ENCODE data around the gene MKI67.

The MKI67 gene

GRCh38 chr10:128084364-128084763 lies 41.9 kb downstream of the MKI67 start:
- DNase-seq = peak in 1 of 58 donors; percentile 5

GRCh38 chr10:128083191-128083895 lies 42.9 kb downstream of the MKI67 start:
- DNase-seq = no peak

DNA sequence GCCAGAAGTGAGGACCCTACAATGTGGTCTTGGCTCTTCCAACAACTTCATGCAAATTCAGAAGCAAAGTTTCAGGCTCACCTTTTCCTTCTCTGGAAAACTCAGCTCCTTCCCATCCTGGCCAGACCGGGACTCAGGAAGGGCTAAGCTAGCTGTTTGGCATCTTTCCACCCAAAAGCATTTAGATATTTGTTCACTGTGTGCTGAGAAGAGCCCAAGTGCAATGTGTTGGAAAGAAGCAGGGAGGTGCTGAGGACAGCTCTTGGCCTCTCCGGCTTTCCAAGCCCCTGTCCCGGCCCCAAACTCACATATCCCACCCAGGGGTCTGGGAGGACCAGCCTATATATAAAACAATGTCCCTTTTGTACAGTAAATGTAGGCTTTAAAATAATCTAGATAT lies 44.5 kb downstream of the MKI67 start:
- DNase-seq = no peak

- no peak for DNase-seq
Measured at GRCh38 chr10:128081222-128081621, 45.0 kb downstream of the MKI67 start.

- no peak for DNase-seq
Measured at GRCh38 chr10:128080641-128081040, 45.6 kb downstream of the MKI67 start.

DNA sequence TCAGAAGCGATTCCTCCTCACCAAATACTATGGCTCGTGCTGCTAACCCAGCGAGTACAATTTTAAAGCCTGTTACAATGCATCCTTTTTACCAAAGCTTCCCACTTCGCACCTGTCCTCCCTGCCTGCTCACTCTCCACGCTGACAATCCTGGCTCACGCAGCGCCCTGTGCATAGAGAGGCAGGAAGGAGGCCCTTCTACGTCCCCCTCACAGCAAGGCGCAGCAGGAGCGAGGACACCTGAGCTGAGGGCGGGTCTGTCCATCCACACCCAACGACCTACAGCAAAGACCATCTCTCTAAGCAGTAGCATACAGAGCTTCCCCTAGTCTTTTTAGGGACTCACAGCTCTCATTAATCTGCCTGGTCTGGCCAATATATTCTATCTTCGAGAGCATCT lies 46.0 kb downstream of the MKI67 start:
- no peak for DNase-seq

- DNase-seq = peak in 8 of 58 donors; percentile 5 to 41 (median 22)
Measured at GRCh38 chr10:128078136-128078969, 47.9 kb downstream of the MKI67 start.

GRCh38 chr10:128077155-128077875 lies 48.9 kb downstream of the MKI67 start:
- DNase-seq = no peak

- no peak for DNase-seq
Measured at GRCh38 chr10:128074589-128074988, 51.6 kb downstream of the MKI67 start.

DNA sequence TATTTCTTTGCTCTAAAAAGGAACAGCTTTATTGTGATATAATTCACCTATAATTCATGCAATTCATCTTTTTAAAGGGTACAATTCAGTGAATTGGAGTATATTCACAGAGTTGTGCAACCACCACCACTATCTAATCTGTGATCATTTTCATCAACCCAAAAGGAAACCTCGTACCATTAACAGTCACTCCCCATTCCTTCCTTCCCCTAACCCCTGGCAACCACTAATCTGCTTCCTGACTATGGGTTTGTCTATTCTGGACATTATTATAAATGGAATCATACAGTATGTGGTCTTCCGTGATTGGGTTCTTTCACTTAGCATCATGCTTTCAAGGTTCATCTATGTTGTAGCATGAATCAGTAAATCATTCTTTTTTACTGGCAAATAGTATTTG lies 52.3 kb downstream of the MKI67 start:
- DNase-seq = no peak

DNA sequence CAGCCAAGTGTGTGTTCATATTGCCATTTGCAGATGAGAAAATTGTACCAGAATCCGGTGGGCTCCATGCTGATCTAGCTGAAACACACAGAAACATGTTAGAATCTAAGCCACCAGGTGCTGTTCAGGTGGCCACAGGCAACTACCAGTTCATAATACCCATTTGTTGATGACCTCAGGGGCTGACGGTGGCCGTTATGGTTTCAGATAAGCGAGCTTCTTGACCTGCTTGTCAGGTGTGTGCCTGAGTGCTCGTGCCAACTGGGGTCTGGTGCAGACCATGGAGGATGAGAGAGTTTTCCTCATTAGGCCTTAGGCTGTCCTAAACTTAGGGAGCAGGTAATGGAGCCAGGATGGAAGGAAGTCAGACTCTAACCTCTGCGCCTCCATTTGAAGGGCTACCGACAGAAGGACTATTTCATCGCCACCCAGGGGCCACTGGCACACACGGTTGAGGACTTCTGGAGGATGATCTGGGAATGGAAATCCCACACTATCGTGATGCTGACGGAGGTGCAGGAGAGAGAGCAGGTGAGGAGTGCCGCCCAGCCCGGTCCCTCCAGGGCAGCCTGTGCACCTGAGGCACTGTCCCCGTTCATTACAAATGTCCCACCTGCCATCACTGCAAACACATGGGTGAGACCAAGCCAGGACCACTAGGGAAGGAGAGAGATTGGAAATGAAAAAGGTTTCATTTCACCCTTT lies 53.1 kb downstream of the MKI67 start:
- DNase-seq = no peak

DNA sequence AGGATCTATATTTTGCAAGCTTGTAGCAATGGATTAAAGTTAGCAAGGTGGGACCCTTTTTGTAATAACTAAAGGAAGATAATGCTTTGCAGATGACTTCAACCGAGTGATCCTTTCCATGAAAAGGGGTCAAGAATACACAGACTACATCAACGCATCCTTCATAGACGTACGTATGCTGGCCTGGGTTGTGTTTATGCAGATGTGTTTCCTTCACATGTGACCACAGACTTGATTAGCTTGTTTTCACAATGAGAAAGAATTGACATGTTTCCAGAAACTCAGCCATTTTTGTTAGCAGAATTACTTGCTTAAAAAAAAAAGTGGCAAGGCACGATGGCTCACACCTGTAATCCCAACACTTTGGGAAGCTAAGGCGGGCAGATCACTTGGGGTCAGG lies 54.2 kb downstream of the MKI67 start:
- DNase-seq = no peak

GRCh38 chr10:128071417-128071782 lies 54.8 kb downstream of the MKI67 start:
- DNase-seq = no peak

- no peak for DNase-seq
Measured at GRCh38 chr10:128070721-128071416, 55.4 kb downstream of the MKI67 start.

DNA sequence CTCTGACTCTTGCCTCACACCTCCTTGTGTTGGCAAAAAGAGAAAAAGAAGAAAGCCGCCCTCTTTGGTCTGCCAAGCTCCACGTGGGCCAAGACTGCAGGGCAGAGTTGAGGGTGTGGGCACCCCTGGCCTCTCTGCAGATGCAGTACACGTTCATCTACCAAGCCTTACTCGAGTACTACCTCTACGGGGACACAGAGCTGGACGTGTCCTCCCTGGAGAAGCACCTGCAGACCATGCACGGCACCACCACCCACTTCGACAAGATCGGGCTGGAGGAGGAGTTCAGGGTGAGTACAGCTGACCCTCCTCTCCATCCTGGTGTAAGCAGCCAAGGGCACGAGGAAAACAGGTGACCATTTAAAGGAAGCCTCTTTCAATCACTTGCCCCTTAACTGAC lies 56.1 kb downstream of the MKI67 start:
- no peak for DNase-seq

DNA sequence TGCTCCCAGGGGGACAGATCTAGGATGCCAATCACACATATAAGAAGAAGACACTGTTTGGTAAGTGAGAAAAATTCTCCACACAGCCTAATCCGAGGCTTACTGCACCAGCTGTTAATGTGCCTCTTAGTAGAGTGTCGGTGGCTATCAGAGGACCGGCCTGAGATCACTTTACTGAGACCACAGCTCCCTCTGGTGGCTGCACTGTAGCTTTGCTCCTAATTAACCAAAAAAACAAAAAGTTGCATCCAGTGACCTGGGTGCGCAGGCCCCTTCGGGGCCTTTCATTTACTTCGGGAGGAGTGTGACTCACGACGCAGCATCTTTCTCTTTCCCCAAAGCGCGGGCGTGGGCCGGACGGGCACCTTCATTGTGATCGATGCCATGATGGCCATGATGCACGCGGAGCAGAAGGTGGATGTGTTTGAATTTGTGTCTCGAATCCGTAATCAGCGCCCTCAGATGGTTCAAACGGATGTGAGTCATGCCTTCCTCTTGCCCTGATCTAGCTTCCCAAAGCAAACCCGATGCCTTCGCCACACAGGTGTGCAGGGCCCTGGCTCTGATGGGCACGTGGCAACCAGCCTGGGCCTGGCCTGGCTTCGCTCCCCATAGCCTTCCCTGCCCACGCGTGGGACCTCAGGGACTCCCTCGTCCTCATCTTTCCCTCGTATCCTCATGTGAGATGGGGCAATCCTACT lies 56.7 kb downstream of the MKI67 start:
- peak in 52 of 58 donors; percentile 13 to 85 (median 53) for DNase-seq

DNA sequence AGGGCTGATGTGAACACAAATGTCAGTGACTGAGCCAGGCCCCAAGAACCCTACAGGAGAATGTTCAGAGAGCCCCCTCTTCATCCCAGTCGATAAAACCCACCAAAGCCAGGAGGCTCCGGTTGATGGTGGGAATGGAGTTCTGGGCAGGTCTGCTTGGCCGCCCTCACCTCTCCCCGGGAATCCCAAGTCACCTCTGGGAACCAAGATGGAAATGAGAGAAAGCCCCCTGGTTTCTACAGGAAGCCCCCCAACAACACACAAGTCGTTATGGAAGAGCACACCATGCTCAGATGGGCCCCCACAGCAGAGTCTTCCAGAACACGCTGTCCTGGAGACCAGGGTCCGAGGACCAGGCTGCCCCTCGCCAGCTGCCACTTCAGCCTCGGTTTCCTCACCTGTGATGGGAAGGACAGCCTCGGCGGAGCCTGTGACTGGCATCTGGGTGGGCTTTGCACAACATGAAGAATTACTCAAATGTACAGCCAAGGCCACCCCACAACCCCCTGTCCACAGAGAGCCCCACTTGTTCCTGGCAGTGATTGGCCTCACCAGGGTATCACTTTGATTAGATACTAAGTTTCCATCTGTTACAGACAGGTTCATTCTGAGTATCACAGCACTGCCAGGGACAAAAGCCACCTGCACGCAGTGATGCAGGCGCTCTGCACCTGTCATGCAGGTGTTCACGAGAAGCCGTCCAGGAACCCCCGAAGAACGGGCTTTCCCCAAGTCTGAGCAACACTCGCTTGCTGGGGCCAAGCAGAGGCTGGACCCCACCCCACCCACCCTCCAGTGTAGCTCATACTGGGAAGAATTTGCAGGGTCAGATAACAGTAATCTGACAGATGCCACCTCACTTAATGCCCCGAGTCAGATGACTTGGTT lies 57.6 kb downstream of the MKI67 start:
- no peak for DNase-seq

GRCh38 chr10:128067691-128068397 lies 58.4 kb downstream of the MKI67 start:
- no peak for DNase-seq

Measured in anterior cingulate cortex (tissue), 58 donors.